Measurements from ENCODE around the gene STK16. TPM values are rescaled to one million over a fixed set of nuclear protein-coding genes. Genes with fewer than 3 reads are reported as not detected.

The STK16 gene
- total and polyA plus RNA-seq, 2 of the 13 experiments (the other 11 are each of a cell fraction or from before 2014, with no cell fraction given) = 28.0 to 50.9 TPM

GRCh38 chr2:219277703-219278654 is 32.7 kb downstream of the STK16 start (continued):
- TF ChIP-seq TIGD3 (CRISPR knock-in tag; IDR thresholded peaks at IDR 0.05; ENCODE audit: borderline replicate concordance) (no peak), MIER2 (CRISPR knock-in tag; IDR thresholded peaks at IDR 0.05) (peak; percentile 83), HOXA7 (CRISPR knock-in tag; IDR thresholded peaks at IDR 0.05) (no peak), TGIF2 (CRISPR knock-in tag; IDR thresholded peaks at IDR 0.05) (peak; percentile 34; the same call in 1 of the 2 replicates), HDAC6 (IDR thresholded peaks at IDR 0.05; ENCODE audit: low read depth, low read length) (no peak), ZNF180 (CRISPR knock-in tag; IDR thresholded peaks at IDR 0.05; ENCODE audit: borderline replicate concordance, low read depth) (no peak), ZNF282 (IDR thresholded peaks at IDR 0.05; ENCODE audit: partially characterized antibody) (no peak), ZNF34 (CRISPR knock-in tag; IDR thresholded peaks at IDR 0.05; ENCODE audit: borderline replicate concordance) (no peak), CSRNP2 (CRISPR knock-in tag; conservative IDR thresholded peaks at IDR 0.05; ENCODE audit: low read depth) (no peak), ESRRA (CRISPR knock-in tag; IDR thresholded peaks at IDR 0.05; ENCODE audit: low read depth) (no peak), REST (IDR thresholded peaks at IDR 0.05; ENCODE audit: borderline replicate concordance in 1 of 2, low read depth in 1 of 2, low read length in 2 of 2) (no peak), ZSCAN9 (CRISPR knock-in tag; IDR thresholded peaks at IDR 0.05; ENCODE audit: borderline replicate concordance) (no peak), FIP1L1 (IDR thresholded peaks at IDR 0.05; ENCODE audit: borderline replicate concordance, insufficient read depth, low read depth, low read length) (no peak), ATF7-NPFF (CRISPR knock-in tag; IDR thresholded peaks at IDR 0.05; ENCODE audit: low read depth) (no peak), ISX (CRISPR knock-in tag; conservative IDR thresholded peaks at IDR 0.05) (no peak), KDM6A (CRISPR knock-in tag; IDR thresholded peaks at IDR 0.05; ENCODE audit: low read depth) (no peak), ZFP90 (CRISPR knock-in tag; IDR thresholded peaks at IDR 0.05; ENCODE audit: borderline replicate concordance) (no peak; the same call in 1 of the 2 replicates), ZNF570 (CRISPR knock-in tag; IDR thresholded peaks at IDR 0.05; ENCODE audit: borderline replicate concordance) (no peak), ZNF639 (CRISPR knock-in tag; conservative IDR thresholded peaks at IDR 0.05) (no peak), ZNF746 (CRISPR knock-in tag; IDR thresholded peaks at IDR 0.05) (no peak), ZSCAN30 (CRISPR knock-in tag; IDR thresholded peaks at IDR 0.05) (no peak)
